CD4-positive, alpha-beta T cell treated with Interleukin-4 for 4 hours (primary cell): ENCODE measurements around the gene HOXA3.

ENCODE experiments used
- DNase-seq: peaks from one replicate; pipeline ENCODE4 v3.0.0-alpha.2; 2020

The HOXA3 gene

GRCh38 chr7:27177795-27178320 lies 25.5 kb upstream of the HOXA3 start:
- DNase-seq, result no peak

- no peak for DNase-seq
These were observed 24.8 kb upstream of the HOXA3 start for GRCh38 chr7:27176962-27177794.

GRCh38 chr7:27176524-27176845 lies 24.1 kb upstream of the HOXA3 start:
- no peak for DNase-seq

- DNase-seq, result no peak
These were observed 23.5 kb upstream of the HOXA3 start for GRCh38 chr7:27175626-27176523.

GRCh38 chr7:27174874-27175625 lies 22.7 kb upstream of the HOXA3 start:
- no peak for DNase-seq

- DNase-seq, result no peak
These were observed 21.8 kb upstream of the HOXA3 start, which contains the start of gene HOXA10 for GRCh38 chr7:27173956-27174873. Gene HOXA10, minus strand, starts transcription at chr7:27174320. Its CDS starts 14 bp downstream, at chr7:27174306.

GRCh38 chr7:27173511-27173955 lies 21.1 kb upstream of the HOXA3 start:
- DNase-seq, result peak; percentile 22

- DNase-seq, result no peak
These were observed 20.6 kb upstream of the HOXA3 start for GRCh38 chr7:27172823-27173510.

GRCh38 chr7:27172315-27172774 lies 20.0 kb upstream of the HOXA3 start:
- no peak for DNase-seq

- no peak for DNase-seq
These were observed 19.4 kb upstream of the HOXA3 start for GRCh38 chr7:27171637-27172314.

GRCh38 chr7:27171325-27171636 lies 18.9 kb upstream of the HOXA3 start:
- no peak for DNase-seq

GRCh38 chr7:27170426-27171324 lies 18.3 kb upstream of the HOXA3 start:
- DNase-seq, result no peak

- no peak for DNase-seq
These were observed 17.5 kb upstream of the HOXA3 start for GRCh38 chr7:27169658-27170425.

- DNase-seq, result no peak
These were observed 16.0 kb upstream of the HOXA3 start for GRCh38 chr7:27168265-27168947.

GRCh38 chr7:27167916-27168264 lies 15.5 kb upstream of the HOXA3 start:
- no peak for DNase-seq

- DNase-seq, result no peak
These were observed 14.4 kb upstream of the HOXA3 start for GRCh38 chr7:27166531-27167505.

- no peak for DNase-seq
These were observed 13.7 kb upstream of the HOXA3 start for GRCh38 chr7:27165996-27166530.
